ENCODE measurements around the gene NANS. TPM values are rescaled to one million over a fixed set of nuclear protein-coding genes. Genes with fewer than 3 reads are reported as not detected.

NANS gene
- total RNA-seq, 1 donor from 2014 or later: 64.2 TPM

DNA sequence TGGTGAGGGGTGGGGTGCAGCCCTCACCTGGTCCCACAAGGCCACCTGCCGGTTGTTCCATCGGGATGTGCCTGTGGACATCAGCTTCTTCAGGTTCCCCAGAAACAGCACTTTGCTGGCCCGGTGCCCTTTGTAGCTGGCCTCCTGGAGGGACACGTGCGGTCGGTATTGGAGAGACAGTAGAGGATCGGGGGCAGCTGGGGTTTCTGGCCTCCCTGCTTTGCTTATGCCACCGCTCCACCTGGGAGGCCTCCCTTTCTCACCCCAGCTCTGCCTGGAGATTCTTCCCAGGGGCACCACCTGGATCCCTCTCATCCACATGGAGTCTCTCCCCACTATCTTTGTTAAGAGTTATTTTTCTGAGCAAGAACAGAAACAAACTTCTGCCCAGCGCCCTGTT is 75.6 kb downstream of the NANS start:
- DNase-seq (ENCODE audit: low read depth): no peak

Other genes with a start within 250 kb of the NANS start
- not detected in 2 replicates for gene FOXE1, start 203.5 kb upstream of the NANS start, total RNA-seq
- gene TRMO, start 134.2 kb upstream of the NANS start, total RNA-seq: 12.4 and 18.6 TPM in 2 replicates
- 0.08 and 0.10 TPM in 2 replicates for gene HEMGN, start 118.6 kb upstream of the NANS start, total RNA-seq
- gene ANP32B, start 73.4 kb upstream of the NANS start, total RNA-seq: 7.0 and 7.1 TPM in 2 replicates
- 4.6 and 5.3 TPM in 2 replicates for gene TRIM14, start 62.5 kb downstream of the NANS start, total RNA-seq
- gene CORO2A, start 135.9 kb downstream of the NANS start, total RNA-seq: 0.16 and 0.78 TPM in 2 replicates
- gene TBC1D2, start 198.9 kb downstream of the NANS start, total RNA-seq: 20.2 and 25.3 TPM in 2 replicates

All from myocyte (in vitro differentiated cells).